Heart left ventricle (tissue), 16 donors: ENCODE data around the gene SORCS2. TPM values are rescaled to one million over a fixed set of nuclear protein-coding genes. Genes with fewer than 3 reads are reported as not detected.

Experiments used
- ATAC-seq, 4 donors: fragments of 200-7000 bp; cut with Tn5 transposase; one replicate each; pipeline ENCODE4 v1.9.1; 2020 to 2022; ENCODE audit warnings: moderate library complexity in 4 of 4, mild to moderate bottlenecking in 3 of 4, moderate number of reproducible peaks in 1 of 4
- DNase-seq, 5 donors: peaks; one replicate each; pipeline ENCODE4 v3.0.0-alpha.2; 2020
- H3K27ac ChIP-seq, 12 donors: fragments of 200-600 bp; sonication (generic) in 4 of 12; one replicate each; pipeline versions ENCODE4 v1.5.0 to v1.8.0; 2016 to 2022; ENCODE audit warnings: mild to moderate bottlenecking in 2 of 12
- H3K27me3 ChIP-seq, 9 donors: fragments of 200-600 bp; sonication (generic) in 2 of 9; one replicate each; pipeline versions ENCODE4 v1.5.1 to v1.8.0; 2016 to 2022; ENCODE audit warnings: mild to moderate bottlenecking in 3 of 9
- H3K36me3 ChIP-seq, 9 donors: fragments of 200-600 bp; sonication (generic) in 2 of 9; one replicate each; pipeline versions ENCODE4 v1.5.0 to v1.8.0; 2018 to 2022; ENCODE audit warnings: mild to moderate bottlenecking in 2 of 9
- H3K4me1 ChIP-seq, 12 donors: fragments of 200-600 bp; sonication (generic) in 4 of 12; one replicate each; pipeline versions ENCODE4 v1.5.0 to v1.8.0; 2016 to 2022; ENCODE audit warnings: mild to moderate bottlenecking in 3 of 12
- H3K4me3 ChIP-seq, 12 donors: fragments of 200-600 bp; sonication (generic) in 4 of 12; one replicate each; pipeline versions ENCODE4 v1.5.0 to v1.8.0; 2017 to 2022; ENCODE audit warnings: mild to moderate bottlenecking in 9 of 12, moderate library complexity in 4 of 12
- H3K9me3 ChIP-seq, 12 donors: fragments of 200-600 bp; sonication (generic) in 4 of 12; one replicate each; pipeline versions ENCODE4 v1.5.0 to v1.8.0; 2016 to 2022; ENCODE audit warnings: mild to moderate bottlenecking in 1 of 12
- POLR2A ChIP-seq, 2 donors: fragments of 450-650 bp; IDR thresholded peaks; one replicate each; pipeline ENCODE4 v1.6.1; 2017; ENCODE audit warnings: antibody characterized with exemption in 2 of 2, mild to moderate bottlenecking in 2 of 2, moderate library complexity in 2 of 2
- WGBS, 4 donors: extraction: QIAGEN DNeasy Blood & Tissue Kit in 2 of 4; methylation state at CpG; one replicate each; pipeline versions ENCODE4 v1.1.5 to v1.1.7; 2013 to 2018; 5-methylcytosine and 5-hydroxymethylcytosine counted together
- intact Hi-C, 10 donors: fragments of 100-400 bp; cut with DNase I; formaldehyde crosslinking; loops; one replicate each; pipeline versions ENCODE4 v1.11.1 to v1.14.2; 2022
- polyA plus RNA-seq, 2 donors: library from polyadenylated mRNA; stranded (reverse); fragments of 200-250 nt; gene quantifications; one replicate each; pipeline ENCODE4 v1.2.3, GENCODE V29; 2013
- total RNA-seq, 9 donors: library from RNA; depleted of rRNA in 2 of 9; stranded (reverse); fragments of >200 nt in 2 of 9; fragmentation: NEBNext Ultra II Directional in 3 of 9; extraction: Animal tissue kit (Norgen Biotek cat#: 25700) in 3 of 9; gene quantifications; one replicate each; pipeline versions ENCODE4 v1.1.0 to v1.2.4, GENCODE V29; 2016 to 2023
- TF ChIP-seq, protein P1 (sequence below), 12 donors: fragments of 200-600 bp; sonication (generic) in 4 of 12; IDR thresholded peaks; one replicate each; pipeline versions ENCODE4 v1.5.0 to v1.8.0; 2018 to 2022; ENCODE audit warnings: antibody characterized with exemption in 12 of 12, mild to moderate bottlenecking in 5 of 12
- donor health status: ischemic (EF 13 %, LVEDD 7.1; RV severe dilation, severe dysfunction).
- donor health status: healthy with polysubstance abuse.
- donor health status: DM: no; HTN: yes; CAD: no.
- donor health status: DM: no; HTN: no; CAD: no.
- donor health status: ischemic (EF 25% LVEDD 6.9; RV normal size, moderate dysfunction).
- donor health status: ischemic (EF 25% LVEDD 5.7; RV mildly dilated, moderate dysfunction).
- donor health status: healthy.
- donor health status: DM: yes; HTN: yes; CAD: no.
- donor health status: ischemic (EF 35%, LVEDD 5.7; RV mildly dilated, moderate dysfunction).
- donor health status: nonischemic (EF 11% LVEDD 7.7; RV severe dilation, severe dysfunction).
- donor health status: DM: yes; HTN: yes; CAD: no.
- donor health status: PGD.
- donor health status: ischemic (EF 29% LVEDD 5.4; RV normal size, mild dysfunction).
- donor health status: nonischemic (EF 23%, LVEDD 6.1; RV moderate dilation, normal function).

The SORCS2 gene
- total and polyA plus RNA-seq, 11 donors: 0.28 to 5.5 (median 2.4) TPM

- Histone ChIP-seq H3K4me3 (no peak overlapping the region), H3K27me3 (no peaks in the 10 kb centered on the region), H3K27ac (no peak overlapping the region), H3K4me1 (no peaks in the 10 kb centered on the region), H3K9me3 (peaks cover 0 to 21% (median 10%) of the 10 kb centered on the region in 12 donors), H3K36me3 (no peaks in the 10 kb centered on the region)
- WGBS, 4 donors: 69 to 72% (median 71%) methylated on average over 10 of the region's 10 CpGs
- no peak for DNase-seq
- intact Hi-C loops: no loop called here
- TF ChIP-seq POLR2A (IDR thresholded peaks at IDR 0.05): no peak
- TF ChIP-seq, protein P1, sequence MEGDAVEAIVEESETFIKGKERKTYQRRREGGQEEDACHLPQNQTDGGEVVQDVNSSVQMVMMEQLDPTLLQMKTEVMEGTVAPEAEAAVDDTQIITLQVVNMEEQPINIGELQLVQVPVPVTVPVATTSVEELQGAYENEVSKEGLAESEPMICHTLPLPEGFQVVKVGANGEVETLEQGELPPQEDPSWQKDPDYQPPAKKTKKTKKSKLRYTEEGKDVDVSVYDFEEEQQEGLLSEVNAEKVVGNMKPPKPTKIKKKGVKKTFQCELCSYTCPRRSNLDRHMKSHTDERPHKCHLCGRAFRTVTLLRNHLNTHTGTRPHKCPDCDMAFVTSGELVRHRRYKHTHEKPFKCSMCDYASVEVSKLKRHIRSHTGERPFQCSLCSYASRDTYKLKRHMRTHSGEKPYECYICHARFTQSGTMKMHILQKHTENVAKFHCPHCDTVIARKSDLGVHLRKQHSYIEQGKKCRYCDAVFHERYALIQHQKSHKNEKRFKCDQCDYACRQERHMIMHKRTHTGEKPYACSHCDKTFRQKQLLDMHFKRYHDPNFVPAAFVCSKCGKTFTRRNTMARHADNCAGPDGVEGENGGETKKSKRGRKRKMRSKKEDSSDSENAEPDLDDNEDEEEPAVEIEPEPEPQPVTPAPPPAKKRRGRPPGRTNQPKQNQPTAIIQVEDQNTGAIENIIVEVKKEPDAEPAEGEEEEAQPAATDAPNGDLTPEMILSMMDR (IDR thresholded peaks at IDR 0.05): no peak
- ATAC-seq: peak in 1 of 4 donors; percentile 10
Observed at GRCh38 chr4:7344636-7345155, 152.4 kb downstream of the SORCS2 start.

DNA sequence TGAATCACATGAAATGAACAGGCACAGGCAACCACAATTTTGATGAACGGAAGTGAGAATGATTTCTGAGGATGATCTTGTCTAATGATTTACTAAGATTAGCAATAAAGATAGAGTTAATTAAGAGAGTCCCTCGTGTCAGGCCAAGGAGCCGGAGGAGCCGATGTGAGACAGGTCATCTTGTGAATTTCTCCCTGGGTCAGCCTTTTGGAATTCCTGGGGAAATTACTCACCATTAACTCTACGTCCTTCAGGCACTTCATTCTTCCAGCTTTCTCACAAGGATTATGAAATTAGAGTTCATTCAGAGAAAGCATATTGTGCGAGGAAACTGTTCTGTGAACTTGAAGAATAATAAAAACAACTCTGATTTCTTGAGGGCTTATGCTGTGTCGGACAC is 155.6 kb downstream of the SORCS2 start:
- peaks cover 0 to 21% (median 10%) of the 10 kb centered on the region in 12 donors for H3K9me3 ChIP-seq
- H3K4me1 ChIP-seq: no peaks in the 10 kb centered on the region
- no peaks in the 10 kb centered on the region for H3K36me3 ChIP-seq
- DNase-seq (no peak), ATAC-seq (no peak)
- intact Hi-C loops: no loop called here
- no peak overlapping the region for H3K4me3 ChIP-seq
- no peak for TF ChIP-seq POLR2A (IDR thresholded peaks at IDR 0.05)
- TF ChIP-seq, protein P1 (IDR thresholded peaks at IDR 0.05): no peak
- WGBS, 4 donors: 77 to 86% (median 82%) methylated on average over 7 of the region's 7 CpGs
- H3K27me3 ChIP-seq: no peaks in the 10 kb centered on the region
- no peak overlapping the region for H3K27ac ChIP-seq

GRCh38 chr4:7348946-7349900 is 156.9 kb downstream of the SORCS2 start:
- 89 to 95% (median 92%) methylated on average over 13 to 18 of the region's 18 CpGs for WGBS, 4 donors
- peak in 2 of 5 donors; percentile 9 to 36 for DNase-seq
- no peak for ATAC-seq
- H3K36me3 ChIP-seq: no peaks in the 10 kb centered on the region
- H3K27me3 ChIP-seq: no peaks in the 10 kb centered on the region
- TF ChIP-seq, protein P1 (IDR thresholded peaks at IDR 0.05): no peak
- no peak for TF ChIP-seq POLR2A (IDR thresholded peaks at IDR 0.05)
- intact Hi-C loops: no loop called here
- H3K4me3 ChIP-seq: no peak overlapping the region
- no peak overlapping the region for H3K27ac ChIP-seq
- peaks cover 0 to 21% (median 10%) of the 10 kb centered on the region in 12 donors for H3K9me3 ChIP-seq
- no peaks in the 10 kb centered on the region for H3K4me1 ChIP-seq

GRCh38 chr4:7350396-7350795 is 158.1 kb downstream of the SORCS2 start:
- WGBS, 4 donors: 73 to 88% (median 79%) methylated on average over 3 to 6 of the region's 6 CpGs; no CpG with 5 or more reads in 1 of the 4 donors
- intact Hi-C loops: no loop called here
- DNase-seq: peak in 1 of 5 donors; percentile 30
- Histone ChIP-seq H3K27me3 (no peaks in the 10 kb centered on the region), H3K4me1 (no peaks in the 10 kb centered on the region), H3K36me3 (no peaks in the 10 kb centered on the region), H3K4me3 (no peak overlapping the region), H3K27ac (no peak overlapping the region), H3K9me3 (peaks cover 0 to 20% (median 10%) of the 10 kb centered on the region in 12 donors)
- TF ChIP-seq, protein P1 (IDR thresholded peaks at IDR 0.05): no peak
- no peak for TF ChIP-seq POLR2A (IDR thresholded peaks at IDR 0.05)
- ATAC-seq: no peak
